Endothelial cell of umbilical vein (primary cell): ENCODE measurements around the gene MOB2. TPM values are rescaled to one million over a fixed set of nuclear protein-coding genes. Genes with fewer than 3 reads are reported as not detected.

Source experiments
- BruUV-seq: library from RNA; stranded (reverse); fragments of 400-500 nt; replicated peaks from 2 replicates; lab custom pipeline; 2021; lab: Mats Ljungman, UMichigan
- CTCF ChIA-PET: fragments of 300-600, 350-600 bp; sonication (Branson Sonifier 250); formaldehyde crosslinking; loops from one replicate; lab custom pipeline; 2021; ENCODE audit warnings: antibody characterized with exemption, inconsistent platforms; lab: Charles Lee
- POLR2A ChIA-PET: fragments of 300-600, 350-600 bp; sonication (Branson Sonifier 250); formaldehyde crosslinking; loops from one replicate; lab custom pipeline; 2021; ENCODE audit warnings: antibody characterized with exemption, inconsistent platforms; lab: Charles Lee
- DNase-seq: peaks from one replicate; pipeline ENCODE4 v3.0.0-alpha.2; 2011; ENCODE audit warnings: low read depth, low spot score
- FAIRE-seq: peaks from 2 replicates; lab custom pipeline; 2011; peaks lifted over from hg19 to GRCh38; lab: Jason Lieb, UNC
- H2AFZ ChIP-seq: 2 replicates; pipeline ENCODE4 v1.6.0; 2012; ENCODE audit warnings: low read depth, low read length, control low read depth, inconsistent platforms
- H3K27ac ChIP-seq: 2 replicates; pipeline ENCODE4 v1.5.1; 2011; ENCODE audit warnings: low read depth, mild to moderate bottlenecking, control low read depth, low read length, moderate library complexity; ENCODE audit not compliant: insufficient read depth
- H3K27me3 ChIP-seq, 2 experiments: 2 replicates each; pipeline versions ENCODE4 v1.6.0 to v1.6.1; 2011; ENCODE audit warnings: low read length in 2 of 2, mixed read lengths in 1 of 2; ENCODE audit not compliant: control insufficient read depth in 2 of 2, insufficient read depth in 2 of 2
- H3K36me3 ChIP-seq, 2 experiments: 2 replicates in 1 of 2; 3 replicates in 1 of 2; pipeline ENCODE4 v1.5.1; 2011; ENCODE audit warnings: low read length in 2 of 2, mild to moderate bottlenecking in 1 of 2, moderate library complexity in 1 of 2; ENCODE audit not compliant: control insufficient read depth in 2 of 2, insufficient read depth in 2 of 2; ENCODE audit errors: extremely low read depth in 1 of 2
- H3K4me1 ChIP-seq: 3 replicates; pipeline ENCODE4 v1.5.1; 2011; ENCODE audit warnings: mild to moderate bottlenecking, low read length; ENCODE audit not compliant: control insufficient read depth, insufficient read depth; ENCODE audit errors: extremely low read depth
- H3K4me2 ChIP-seq: 2 replicates; pipeline ENCODE4 v1.6.1; 2011; ENCODE audit warnings: low read length, control low read depth, mixed read lengths; ENCODE audit not compliant: insufficient read depth
- H3K4me3 ChIP-seq, 3 experiments: fragments of 200-600 bp in 1 of 3; sonication (generic), shearing (Covaris generic) in 1 of 3; replicated peaks in 1 of 3; 2 replicates each; pipeline ENCODE4 v1.5.1; 2011 to 2016; ENCODE audit warnings: control low read depth in 3 of 3, low read length in 3 of 3, mild to moderate bottlenecking in 2 of 3, inconsistent platforms in 1 of 3, low read depth in 1 of 3, moderate library complexity in 1 of 3; ENCODE audit not compliant: insufficient read depth in 1 of 3
- H3K79me2 ChIP-seq: 2 replicates; pipeline ENCODE4 v1.6.0; 2012; ENCODE audit warnings: low read length, inconsistent platforms; ENCODE audit not compliant: control insufficient read depth, insufficient read depth
- H3K9ac ChIP-seq: replicated peaks from 2 replicates; pipeline ENCODE3; 2011; ENCODE audit warnings: low read length, control low read depth; ENCODE audit not compliant: insufficient read depth; ENCODE audit errors: extremely low read depth
- H3K9me1 ChIP-seq: replicated peaks from 3 replicates; pipeline ENCODE4 v1.6.0; 2011; ENCODE audit warnings: mild to moderate bottlenecking, low read length; ENCODE audit not compliant: control insufficient read depth, insufficient read depth; ENCODE audit errors: extremely low read depth
- H3K9me3 ChIP-seq: replicated peaks from 2 replicates; pipeline ENCODE4 v1.5.1; 2012; ENCODE audit warnings: low read length, inconsistent platforms; ENCODE audit not compliant: control insufficient read depth, insufficient read depth
- H4K20me1 ChIP-seq: replicated peaks from 2 replicates; pipeline ENCODE3; 2011; ENCODE audit warnings: mild to moderate bottlenecking, low read length; ENCODE audit not compliant: control insufficient read depth, insufficient read depth; ENCODE audit errors: extremely low read depth
- EZH2 ChIP-seq: IDR thresholded peaks from 2 replicates; pipeline ENCODE4 v1.6.1; 2012; ENCODE audit warnings: borderline replicate concordance, low read depth, mild to moderate bottlenecking, moderate library complexity, low read length, inconsistent platforms; ENCODE audit not compliant: severe bottlenecking
- FOS ChIP-seq: IDR thresholded peaks from 2 replicates; pipeline ENCODE4 v1.6.1; 2011; ENCODE audit warnings: mild to moderate bottlenecking, low read length, moderate library complexity, borderline replicate concordance; ENCODE audit not compliant: insufficient read depth
- GATA2 ChIP-seq: IDR thresholded peaks from 2 replicates; pipeline ENCODE4 v1.7.0; 2011; ENCODE audit warnings: low read depth, mild to moderate bottlenecking, moderate library complexity, mixed read lengths, low read length; ENCODE audit not compliant: insufficient read length, insufficient read depth
- JUN ChIP-seq: IDR thresholded peaks from 2 replicates; pipeline ENCODE4 v1.6.1; 2011; ENCODE audit warnings: borderline replicate concordance, low read depth; ENCODE audit not compliant: insufficient read length, insufficient read depth
- MYC ChIP-seq: IDR thresholded peaks from one replicate; pipeline ENCODE4 v1.6.1; 2011; ENCODE audit warnings: mild to moderate bottlenecking, low read depth, low read length
- POLR2A ChIP-seq: IDR thresholded peaks from 2 replicates; pipeline ENCODE4 v1.6.1; 2012; ENCODE audit warnings: low read depth, mild to moderate bottlenecking, control low read depth, low read length
- POLR2AphosphoS5 ChIP-seq: IDR thresholded peaks from 2 replicates; pipeline ENCODE4 v1.6.1; 2012; ENCODE audit warnings: low read depth, mild to moderate bottlenecking, control low read depth, low read length, moderate library complexity; ENCODE audit not compliant: insufficient read depth
- dilution Hi-C: fragments of 300-500 bp; cut with MboI; formaldehyde crosslinking; loops from one replicate; pipeline ENCODE4 v1.15.0; 2019; ENCODE audit warnings: low sequenced_read_pairs; ENCODE audit not compliant: extremely low pct_ligation_motif_present
- intact Hi-C: fragments of 100-400 bp; cut with micrococcal nuclease; formaldehyde crosslinking; loops from one replicate; pipeline ENCODE4 v1.10.0; 2022
- polyA plus RNA-seq, 4 experiments: library from polyadenylated mRNA; depleted of rRNA in 3 of 4; stranded (reverse) in 3 of 4; unstranded in 1 of 4; fragments of >200 nt; gene quantifications; 2 replicates each; pipeline versions ENCODE4 v1.2.1 to v1.2.3, GENCODE V29; 2011 to 2012; ENCODE audit warnings: missing spikeins in 1 of 4
- total RNA-seq: library from RNA; stranded (reverse); gene quantifications from 2 replicates; pipeline ENCODE4 v1.2.3, GENCODE V29; 2021
- TF ChIP-seq, protein P1 (sequence below), 2 donors: IDR thresholded peaks; 1 replicate in 1 of 2; 2 replicates in 1 of 2; pipeline ENCODE4 v1.5.1; 2011; ENCODE audit warnings: low read length in 2 of 2, mild to moderate bottlenecking in 2 of 2, moderate library complexity in 2 of 2, control low read depth in 1 of 2, inconsistent platforms in 1 of 2, low read depth in 1 of 2; ENCODE audit not compliant: insufficient read depth in 1 of 2; ENCODE audit errors: extremely low read depth in 1 of 2
- TF ChIP-seq, protein P2 (sequence below): IDR thresholded peaks from 2 replicates; pipeline ENCODE4 v1.6.1; 2011; ENCODE audit not compliant: insufficient read depth, insufficient read length

MOB2 gene
- total and polyA plus RNA-seq, 2 donors (not counting 3 experiments of a cell fraction or from before 2014, with no cell fraction given), result 38.2 to 50.6 TPM

DNA sequence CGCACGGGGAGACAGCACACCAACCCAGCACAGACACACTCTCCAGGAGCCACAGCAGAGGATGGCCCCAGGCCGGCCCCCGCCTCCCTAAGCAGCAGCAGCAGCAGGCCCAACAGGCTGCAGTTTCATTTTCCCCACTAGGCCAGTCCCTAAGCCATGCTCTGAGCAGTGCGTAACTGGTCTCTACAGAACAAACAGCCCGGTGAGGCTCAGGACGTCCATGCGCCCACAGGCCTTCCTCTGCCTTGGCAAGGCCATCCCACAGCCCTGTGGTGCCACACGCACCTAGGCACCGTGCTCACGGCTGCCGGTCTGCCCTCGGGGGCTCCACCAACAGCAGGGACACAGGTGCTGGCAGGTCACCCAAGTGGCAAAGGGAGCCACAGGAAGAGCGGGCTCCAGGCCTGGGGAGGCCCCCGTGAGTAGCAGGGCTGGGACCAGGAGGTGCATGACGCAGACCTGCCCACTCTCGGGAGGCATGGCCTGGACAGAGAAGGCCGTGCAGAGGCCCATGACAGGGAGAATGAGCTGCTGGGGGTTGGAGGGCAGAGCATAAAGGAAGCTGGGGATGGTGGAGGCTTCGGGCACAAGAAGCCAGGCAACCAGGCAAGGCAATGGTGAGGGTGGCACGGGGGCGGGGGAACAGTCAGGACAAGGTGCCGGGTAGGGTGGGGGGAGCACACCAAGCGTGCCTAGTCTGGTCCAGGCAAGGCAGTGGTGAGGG, 1.4 kb upstream of the MOB2 start:
- no peak overlapping the region for H3K4me3 ChIP-seq
- DNase-seq, result no peak
- H3K27ac ChIP-seq, result no peak overlapping the region
- no peaks in the 10 kb centered on the region for H3K9me3 ChIP-seq
- BruUV-seq, result no TSS peak
- dilution Hi-C loops (no loop called here), intact Hi-C loops (no loop called here)
- no peak overlapping the region for H3K9ac ChIP-seq
- POLR2A ChIA-PET, result interaction anchor here (0.7 kb wide), 1 partner anchor 757 kb away, joined by 9 read pairs; no protein-coding TSS in a partner anchor
- no peaks in the 10 kb centered on the region for H3K4me1 ChIP-seq
- H4K20me1 ChIP-seq, result peaks cover 2% of the 10 kb centered on the region
- H3K27me3 ChIP-seq, result no peaks in the 10 kb centered on the region
- CTCF ChIA-PET, result no interaction called here
- no peaks in the 10 kb centered on the region for H3K36me3 ChIP-seq
- no peak overlapping the region for H3K4me2 ChIP-seq
- peaks cover 16% of the 10 kb centered on the region for H3K79me2 ChIP-seq
- FAIRE-seq, result no peak
- H2AFZ ChIP-seq, result no peak overlapping the region
- no peaks in the 10 kb centered on the region for H3K9me1 ChIP-seq
- TF ChIP-seq MYC, result no peak
- TF ChIP-seq, protein P1, sequence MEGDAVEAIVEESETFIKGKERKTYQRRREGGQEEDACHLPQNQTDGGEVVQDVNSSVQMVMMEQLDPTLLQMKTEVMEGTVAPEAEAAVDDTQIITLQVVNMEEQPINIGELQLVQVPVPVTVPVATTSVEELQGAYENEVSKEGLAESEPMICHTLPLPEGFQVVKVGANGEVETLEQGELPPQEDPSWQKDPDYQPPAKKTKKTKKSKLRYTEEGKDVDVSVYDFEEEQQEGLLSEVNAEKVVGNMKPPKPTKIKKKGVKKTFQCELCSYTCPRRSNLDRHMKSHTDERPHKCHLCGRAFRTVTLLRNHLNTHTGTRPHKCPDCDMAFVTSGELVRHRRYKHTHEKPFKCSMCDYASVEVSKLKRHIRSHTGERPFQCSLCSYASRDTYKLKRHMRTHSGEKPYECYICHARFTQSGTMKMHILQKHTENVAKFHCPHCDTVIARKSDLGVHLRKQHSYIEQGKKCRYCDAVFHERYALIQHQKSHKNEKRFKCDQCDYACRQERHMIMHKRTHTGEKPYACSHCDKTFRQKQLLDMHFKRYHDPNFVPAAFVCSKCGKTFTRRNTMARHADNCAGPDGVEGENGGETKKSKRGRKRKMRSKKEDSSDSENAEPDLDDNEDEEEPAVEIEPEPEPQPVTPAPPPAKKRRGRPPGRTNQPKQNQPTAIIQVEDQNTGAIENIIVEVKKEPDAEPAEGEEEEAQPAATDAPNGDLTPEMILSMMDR (IDR thresholded peaks at IDR 0.05; ENCODE audit: extremely low read depth in 1 of 2, insufficient read depth in 1 of 2, low read depth in 1 of 2, low read length in 2 of 2), result no peak
- TF ChIP-seq POLR2AphosphoS5, result no peak
- TF ChIP-seq EZH2, result no peak
- TF ChIP-seq, protein P2, sequence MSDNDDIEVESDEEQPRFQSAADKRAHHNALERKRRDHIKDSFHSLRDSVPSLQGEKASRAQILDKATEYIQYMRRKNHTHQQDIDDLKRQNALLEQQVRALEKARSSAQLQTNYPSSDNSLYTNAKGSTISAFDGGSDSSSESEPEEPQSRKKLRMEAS, result no peak
- no peak for TF ChIP-seq JUN
- no peak for TF ChIP-seq POLR2A
- TF ChIP-seq FOS, result no peak
- no peak for TF ChIP-seq GATA2
